T-helper 2 cell treated with Interferon-gamma antibody and Interleukin-4, amounts not matched to agents 5 μg/mL and 100 μg/mL, for 36 hours (primary cell): ENCODE measurements around the gene PPA1.

Source experiments
- DNase-seq: peaks from one replicate; pipeline ENCODE4 v3.0.0; 2021; ENCODE audit warnings: low spot score
- H3K27ac Mint-ChIP-seq: one replicate; pipeline ENCODE4 v1.8.0; 2021; ENCODE audit warnings: mild to moderate bottlenecking, mixed read lengths
- H3K27me3 Mint-ChIP-seq: one replicate; pipeline ENCODE4 v1.8.0; 2021; ENCODE audit warnings: low read depth, mixed read lengths
- H3K36me3 Mint-ChIP-seq: one replicate; pipeline ENCODE4 v1.8.0; 2021; ENCODE audit warnings: low read depth, mixed read lengths
- H3K4me1 Mint-ChIP-seq: one replicate; pipeline ENCODE4 v1.8.0; 2021; ENCODE audit warnings: low read depth, mixed read lengths
- H3K4me3 Mint-ChIP-seq: one replicate; pipeline ENCODE4 v1.8.0; 2022; ENCODE audit warnings: mild to moderate bottlenecking, moderate library complexity, mixed read lengths
- H3K9me3 Mint-ChIP-seq: one replicate; pipeline ENCODE4 v1.8.0; 2021; ENCODE audit warnings: mixed read lengths

The PPA1 gene

DNA sequence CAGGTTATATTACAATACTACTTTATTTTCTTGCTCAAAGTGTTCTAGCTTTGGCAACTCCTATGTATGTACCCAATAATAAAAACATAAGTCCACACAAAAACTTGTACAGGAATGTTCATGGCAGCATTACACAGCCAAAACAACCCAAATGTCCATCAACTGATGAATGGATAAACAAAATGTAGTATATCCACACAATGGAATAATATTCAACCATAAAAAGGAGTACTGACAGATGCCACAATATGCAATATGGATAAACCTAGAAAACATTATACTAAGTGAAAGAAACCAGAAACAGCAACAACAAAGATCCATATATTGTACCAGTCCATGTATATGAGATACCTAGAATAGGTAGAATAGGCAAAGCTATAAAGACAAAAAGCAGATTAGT lies 21.0 kb downstream of the PPA1 start:
- Mint-ChIP-seq H3K9me3 (no peaks in the 10 kb centered on the region), H3K4me3 (no peak overlapping the region), H3K36me3 (peaks cover 39% of the 10 kb centered on the region), H3K4me1 (no peaks in the 10 kb centered on the region), H3K27ac (no peak overlapping the region), H3K27me3 (no peaks in the 10 kb centered on the region)
- no peak for DNase-seq

- H3K27ac Mint-ChIP-seq, result no peak overlapping the region
- no peak overlapping the region for H3K4me3 Mint-ChIP-seq
- DNase-seq, result no peak
- H3K9me3 Mint-ChIP-seq, result no peaks in the 10 kb centered on the region
- peaks cover 39% of the 10 kb centered on the region for H3K36me3 Mint-ChIP-seq
- H3K4me1 Mint-ChIP-seq, result no peaks in the 10 kb centered on the region
- H3K27me3 Mint-ChIP-seq, result no peaks in the 10 kb centered on the region
These were observed 26.5 kb downstream of the PPA1 start for GRCh38 chr10:70206762-70207161.

- no peaks in the 10 kb centered on the region for H3K27me3 Mint-ChIP-seq
- no peak overlapping the region for H3K27ac Mint-ChIP-seq
- H3K4me3 Mint-ChIP-seq, result no peak overlapping the region
- no peak for DNase-seq
- H3K9me3 Mint-ChIP-seq, result no peaks in the 10 kb centered on the region
- H3K4me1 Mint-ChIP-seq, result peaks cover 33% of the 10 kb centered on the region
- peaks cover 56% of the 10 kb centered on the region for H3K36me3 Mint-ChIP-seq
These were observed 32.1 kb downstream of the PPA1 start for GRCh38 chr10:70201105-70201504.

- Mint-ChIP-seq H3K36me3 (peaks cover 47% of the 10 kb centered on the region), H3K4me1 (peaks cover 33% of the 10 kb centered on the region), H3K27me3 (no peaks in the 10 kb centered on the region), H3K4me3 (no peak overlapping the region), H3K9me3 (no peaks in the 10 kb centered on the region), H3K27ac (no peak overlapping the region)
- no peak for DNase-seq
These were observed 34.3 kb downstream of the PPA1 start for GRCh38 chr10:70198696-70199466.

GRCh38 chr10:70197235-70197945 lies 35.8 kb downstream of the PPA1 start:
- Mint-ChIP-seq H3K27ac (peak overlapping the region; percentile 19), H3K4me1 (peaks cover 33% of the 10 kb centered on the region), H3K27me3 (no peaks in the 10 kb centered on the region), H3K9me3 (no peaks in the 10 kb centered on the region), H3K4me3 (no peak overlapping the region), H3K36me3 (peaks cover 39% of the 10 kb centered on the region)
- DNase-seq, result no peak

DNA sequence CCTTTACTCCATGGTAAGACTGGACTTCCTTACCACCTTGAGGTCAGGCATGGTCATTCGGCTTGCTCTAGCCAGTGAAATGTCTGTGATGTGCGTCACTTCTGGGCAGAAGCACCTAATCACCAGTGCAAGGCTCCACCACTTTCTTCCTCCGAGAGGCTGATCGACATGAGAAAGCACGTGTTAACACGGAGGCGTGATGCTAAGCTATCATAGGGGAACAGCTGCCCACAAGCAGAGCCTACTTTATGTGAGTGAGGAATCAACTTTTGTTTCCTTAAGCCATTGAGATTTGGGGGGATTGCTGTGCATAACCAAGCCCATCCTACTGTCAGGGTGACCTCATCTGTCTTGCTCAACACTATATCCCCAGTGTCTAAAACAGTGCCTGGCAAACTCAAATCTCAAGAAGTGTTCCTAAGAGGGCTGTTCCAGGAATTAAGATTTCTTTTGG lies 39.8 kb downstream of the PPA1 start:
- Mint-ChIP-seq H3K27me3 (no peaks in the 10 kb centered on the region), H3K4me3 (no peak overlapping the region), H3K27ac (no peak overlapping the region), H3K36me3 (peaks cover 11% of the 10 kb centered on the region), H3K4me1 (peaks cover 19% of the 10 kb centered on the region), H3K9me3 (no peaks in the 10 kb centered on the region)
- no peak for DNase-seq

DNA sequence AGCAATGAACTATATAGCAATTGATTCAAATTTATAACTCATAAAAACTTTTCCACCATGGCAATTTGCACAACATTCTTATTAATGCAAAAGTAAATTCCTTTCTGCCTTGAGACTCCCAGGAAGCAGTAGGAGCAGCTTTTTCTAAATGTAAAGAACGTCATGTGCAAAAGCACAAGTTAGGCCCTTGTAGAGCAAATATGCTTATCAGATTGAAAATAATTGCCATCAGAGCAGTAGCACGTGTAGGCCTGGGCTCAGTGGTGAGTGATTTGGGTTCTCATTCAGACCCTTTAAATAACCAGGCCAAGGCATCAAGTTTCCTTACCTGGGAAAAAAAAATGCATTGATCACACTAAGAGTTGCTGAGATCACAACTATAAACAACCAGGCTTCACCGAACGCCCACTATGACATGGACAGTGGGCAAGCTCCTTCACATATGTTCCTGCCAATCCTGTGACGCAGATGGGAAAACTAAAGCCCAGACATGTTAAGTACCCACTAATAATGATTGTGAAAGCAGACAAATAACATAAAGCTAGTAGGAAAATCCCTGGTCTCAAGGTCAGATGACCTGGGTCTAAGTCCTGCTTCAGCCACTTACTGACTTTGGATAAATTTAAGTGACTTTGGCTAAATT lies 40.8 kb downstream of the PPA1 start:
- Mint-ChIP-seq H3K4me3 (no peak overlapping the region), H3K9me3 (no peaks in the 10 kb centered on the region), H3K27me3 (no peaks in the 10 kb centered on the region), H3K27ac (no peak overlapping the region), H3K36me3 (peaks cover 3% of the 10 kb centered on the region), H3K4me1 (peaks cover 12% of the 10 kb centered on the region)
- DNase-seq, result no peak

DNA sequence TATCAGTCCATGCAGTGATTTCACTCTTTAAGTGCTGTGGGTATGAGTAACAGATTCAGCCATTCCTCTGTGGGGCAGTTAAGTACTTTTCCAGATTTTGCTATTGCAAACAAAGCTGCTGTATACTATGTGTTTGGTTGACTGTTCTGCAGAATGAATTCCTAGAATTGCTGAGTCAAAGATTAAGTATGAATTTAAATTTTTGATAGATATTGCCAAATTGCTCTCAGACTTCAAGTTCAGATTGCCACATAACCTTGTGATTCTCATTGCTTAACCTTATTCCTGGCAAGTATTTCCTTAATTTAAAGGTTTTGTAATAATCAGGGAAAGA lies 41.3 kb downstream of the PPA1 start:
- Mint-ChIP-seq H3K4me3 (no peak overlapping the region), H3K36me3 (no peaks in the 10 kb centered on the region)
- no peak for DNase-seq

GRCh38 chr10:70191161-70191971 lies 41.9 kb downstream of the PPA1 start:
- Mint-ChIP-seq H3K9me3 (no peaks in the 10 kb centered on the region), H3K36me3 (no peaks in the 10 kb centered on the region), H3K4me3 (no peak overlapping the region), H3K27me3 (no peaks in the 10 kb centered on the region), H3K4me1 (peaks cover 6% of the 10 kb centered on the region), H3K27ac (no peak overlapping the region)
- no peak for DNase-seq

More for the DNA sequence above, 41.3 kb downstream of the PPA1 start:
- peaks cover 7% of the 10 kb centered on the region for H3K4me1 Mint-ChIP-seq
- H3K9me3 Mint-ChIP-seq, result no peaks in the 10 kb centered on the region
- no peak overlapping the region for H3K27ac Mint-ChIP-seq
- H3K27me3 Mint-ChIP-seq, result no peaks in the 10 kb centered on the region

DNA sequence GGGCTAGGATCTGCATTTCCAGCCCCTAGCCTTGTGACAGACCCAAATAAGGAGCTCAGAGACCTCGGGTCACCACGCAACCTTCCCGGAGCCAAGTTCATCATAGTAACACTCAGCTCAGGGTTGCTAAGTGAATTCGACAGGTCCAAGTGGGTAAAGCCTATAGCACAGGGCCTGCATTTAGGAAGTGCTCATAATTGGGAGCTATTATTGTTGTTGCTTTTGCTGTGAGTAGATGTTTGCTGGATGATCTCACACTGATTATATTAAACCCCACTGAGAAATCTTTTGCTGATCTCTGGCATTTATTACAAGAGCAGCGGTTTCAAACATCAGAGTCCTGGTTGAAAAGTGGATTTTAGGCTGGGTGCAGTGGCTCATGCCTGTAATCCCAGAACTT lies 42.6 kb downstream of the PPA1 start:
- Mint-ChIP-seq H3K9me3 (no peaks in the 10 kb centered on the region), H3K4me1 (peaks cover 6% of the 10 kb centered on the region), H3K4me3 (no peak overlapping the region), H3K27ac (no peak overlapping the region), H3K27me3 (peaks cover 5% of the 10 kb centered on the region), H3K36me3 (no peaks in the 10 kb centered on the region)
- no peak for DNase-seq

DNA sequence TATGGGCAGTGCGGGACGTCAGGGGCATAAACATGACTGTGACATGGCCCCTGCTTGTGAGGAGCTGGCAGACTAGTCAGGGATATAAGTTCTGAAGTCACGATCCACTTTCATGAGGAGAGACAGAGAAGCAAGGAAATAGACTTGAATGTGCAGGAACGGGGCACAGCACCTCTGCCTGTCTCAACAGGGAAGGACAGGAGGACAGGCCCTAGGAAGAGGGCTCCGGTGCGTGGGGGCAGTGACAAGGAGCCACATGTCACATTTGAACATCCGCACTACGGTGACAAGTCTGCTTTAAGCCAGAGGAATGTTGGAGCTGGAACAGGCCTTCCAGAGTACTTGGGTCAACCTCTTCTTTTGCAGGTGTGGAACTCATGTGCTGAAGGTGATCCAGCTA lies 43.1 kb downstream of the PPA1 start:
- Mint-ChIP-seq H3K9me3 (no peaks in the 10 kb centered on the region), H3K4me1 (peaks cover 6% of the 10 kb centered on the region), H3K27ac (no peak overlapping the region), H3K36me3 (no peaks in the 10 kb centered on the region), H3K4me3 (no peak overlapping the region), H3K27me3 (peaks cover 10% of the 10 kb centered on the region)
- no peak for DNase-seq

DNA sequence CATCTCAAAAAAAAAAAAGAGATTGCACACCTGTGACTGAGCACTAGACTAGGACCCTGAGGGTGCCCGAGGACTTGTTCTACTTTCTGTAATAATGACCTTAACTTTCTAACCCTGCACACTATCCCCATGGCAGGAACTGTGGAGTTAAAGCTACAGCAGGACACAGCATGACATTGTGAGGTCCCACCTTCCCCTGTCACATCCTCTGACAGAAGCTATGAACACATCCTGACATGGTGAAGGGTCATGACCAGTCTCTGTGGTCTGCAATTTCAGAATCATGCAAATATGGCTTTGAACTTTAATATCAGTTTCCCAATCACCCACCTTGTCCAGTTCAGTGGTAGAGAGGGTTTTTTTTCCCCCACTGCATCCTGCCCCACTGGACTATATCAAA lies 44.5 kb downstream of the PPA1 start:
- Mint-ChIP-seq H3K9me3 (no peaks in the 10 kb centered on the region), H3K27ac (no peak overlapping the region), H3K4me1 (peaks cover 6% of the 10 kb centered on the region), H3K27me3 (peaks cover 17% of the 10 kb centered on the region), H3K36me3 (no peaks in the 10 kb centered on the region), H3K4me3 (no peak overlapping the region)
- no peak for DNase-seq

DNA sequence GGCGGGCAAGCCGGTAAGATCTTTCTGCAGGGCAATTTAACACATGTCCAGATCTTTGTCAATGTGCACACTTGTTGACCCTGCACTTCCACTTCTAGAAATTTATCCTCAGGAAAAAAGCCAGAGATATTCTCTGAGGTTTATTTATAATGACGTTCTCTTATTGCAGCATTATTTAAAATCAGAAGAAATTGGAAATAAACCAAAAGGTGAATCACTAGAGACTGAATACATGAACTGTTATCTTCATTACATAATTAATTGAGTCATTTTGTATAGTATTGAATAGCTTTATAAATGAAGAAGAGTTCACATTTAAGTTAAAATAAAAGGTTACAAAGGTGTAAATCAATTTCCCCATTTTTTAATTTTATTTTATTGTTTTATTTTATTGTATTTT lies 46.7 kb downstream of the PPA1 start:
- peaks cover 26% of the 10 kb centered on the region for H3K27me3 Mint-ChIP-seq
- no peak for DNase-seq
- no peaks in the 10 kb centered on the region for H3K36me3 Mint-ChIP-seq
- peaks cover 3% of the 10 kb centered on the region for H3K4me1 Mint-ChIP-seq
- H3K4me3 Mint-ChIP-seq, result no peak overlapping the region
- H3K9me3 Mint-ChIP-seq, result no peaks in the 10 kb centered on the region
- H3K27ac Mint-ChIP-seq, result no peak overlapping the region

DNA sequence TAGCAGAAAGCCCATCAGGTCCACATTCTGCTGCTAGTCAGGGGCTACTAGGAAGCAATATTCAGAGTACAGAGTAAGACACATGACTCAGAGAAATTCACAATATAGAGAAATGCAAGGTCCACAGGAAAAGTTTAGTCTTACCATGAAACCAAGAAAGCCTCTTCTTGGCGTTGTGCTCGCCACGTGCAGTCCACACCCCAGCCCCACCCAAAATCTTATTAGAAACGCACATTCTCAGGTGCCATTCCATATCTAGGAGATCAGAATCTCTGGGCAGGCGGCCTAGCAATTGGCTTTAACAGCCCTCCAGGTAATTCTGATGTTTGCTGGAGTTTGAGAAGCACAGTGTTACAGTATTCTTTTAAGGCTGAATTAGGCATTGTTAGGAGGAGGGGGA lies 47.1 kb downstream of the PPA1 start:
- Mint-ChIP-seq H3K27ac (no peak overlapping the region), H3K9me3 (no peaks in the 10 kb centered on the region), H3K27me3 (peaks cover 30% of the 10 kb centered on the region), H3K4me1 (no peaks in the 10 kb centered on the region), H3K4me3 (no peak overlapping the region), H3K36me3 (no peaks in the 10 kb centered on the region)
- no peak for DNase-seq
